ENCODE measurements around the gene IGFN1.
"Not testable (repeated sequence)": the region's sequence is repeated elsewhere in the genome, so short reads cannot be mapped to it uniquely, and the experiment has no call there.

The IGFN1 gene

DNA sequence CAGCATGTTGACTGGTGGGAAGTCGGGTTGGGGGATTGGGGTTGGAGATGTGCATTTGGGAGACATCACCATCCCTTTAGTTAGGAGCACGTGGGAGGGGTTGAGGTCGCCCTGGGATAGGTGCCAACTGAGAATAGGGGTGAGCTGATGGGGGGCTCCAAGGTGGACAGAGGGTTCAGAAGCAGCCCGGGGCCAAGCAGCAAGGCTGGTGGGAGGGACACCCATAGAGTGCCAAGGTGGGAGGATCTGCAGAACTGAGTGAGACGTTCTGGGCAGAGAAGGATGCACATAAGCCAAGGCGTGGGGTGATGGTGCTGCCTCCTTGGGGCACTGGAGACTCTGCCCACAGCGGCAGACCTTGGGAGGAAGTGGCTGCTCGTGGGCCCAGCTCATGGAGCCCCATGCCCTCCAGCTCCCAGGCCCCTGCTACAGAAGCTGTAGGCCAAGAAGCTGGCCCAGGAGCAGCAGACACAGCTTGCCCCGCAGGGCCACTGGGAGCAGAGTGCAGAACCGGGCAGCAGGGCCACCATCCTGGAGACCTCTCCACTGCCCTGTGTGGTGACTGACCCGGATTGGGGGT is 61.3 kb downstream of the IGFN1 start:
- DNase-seq, result no peak

GRCh38 chr1:201252944-201253371 is 62.3 kb downstream of the IGFN1 start:
- DNase-seq, result no peak

GRCh38 chr1:201253411-201253810 is 62.8 kb downstream of the IGFN1 start:
- DNase-seq, result no peak

DNA sequence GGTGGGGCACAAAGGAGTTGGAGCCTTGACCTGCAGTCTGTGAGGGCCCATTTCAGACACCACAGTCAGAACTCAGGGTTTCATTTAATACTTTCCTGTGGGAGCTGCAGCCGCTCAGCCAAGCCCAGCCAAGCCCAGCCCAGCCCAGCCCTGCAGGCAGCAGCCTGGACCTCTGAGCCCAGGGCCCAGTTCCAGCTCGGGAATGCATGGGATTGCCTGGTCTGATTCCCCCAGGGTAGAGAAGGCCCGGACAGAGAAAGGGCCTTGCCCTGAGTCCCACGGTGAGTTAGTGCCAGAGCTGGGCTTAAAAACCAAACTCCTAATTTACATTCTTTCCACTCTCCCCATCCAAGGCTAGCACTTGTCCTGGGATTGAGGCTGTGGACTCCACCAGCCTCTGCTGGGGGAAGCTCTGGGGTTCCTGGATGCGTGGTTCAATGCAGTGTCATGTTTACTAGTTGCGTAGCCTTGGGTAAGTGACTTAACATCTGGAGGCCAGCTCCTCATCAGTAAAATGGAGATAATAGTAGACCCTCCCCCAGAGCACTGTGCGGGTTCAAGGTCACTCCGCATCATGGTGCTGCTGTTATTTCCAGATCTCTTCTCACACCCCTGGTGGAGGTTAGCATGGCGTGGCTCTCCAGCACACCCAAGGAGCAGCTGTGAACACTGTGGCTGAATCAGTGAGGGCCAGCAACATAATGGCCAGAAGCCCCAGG is 63.4 kb downstream of the IGFN1 start:
- DNase-seq, result no peak

- peak; percentile 98 for DNase-seq
Measured at GRCh38 chr1:201254625-201255478, 64.2 kb downstream of the IGFN1 start.

DNA sequence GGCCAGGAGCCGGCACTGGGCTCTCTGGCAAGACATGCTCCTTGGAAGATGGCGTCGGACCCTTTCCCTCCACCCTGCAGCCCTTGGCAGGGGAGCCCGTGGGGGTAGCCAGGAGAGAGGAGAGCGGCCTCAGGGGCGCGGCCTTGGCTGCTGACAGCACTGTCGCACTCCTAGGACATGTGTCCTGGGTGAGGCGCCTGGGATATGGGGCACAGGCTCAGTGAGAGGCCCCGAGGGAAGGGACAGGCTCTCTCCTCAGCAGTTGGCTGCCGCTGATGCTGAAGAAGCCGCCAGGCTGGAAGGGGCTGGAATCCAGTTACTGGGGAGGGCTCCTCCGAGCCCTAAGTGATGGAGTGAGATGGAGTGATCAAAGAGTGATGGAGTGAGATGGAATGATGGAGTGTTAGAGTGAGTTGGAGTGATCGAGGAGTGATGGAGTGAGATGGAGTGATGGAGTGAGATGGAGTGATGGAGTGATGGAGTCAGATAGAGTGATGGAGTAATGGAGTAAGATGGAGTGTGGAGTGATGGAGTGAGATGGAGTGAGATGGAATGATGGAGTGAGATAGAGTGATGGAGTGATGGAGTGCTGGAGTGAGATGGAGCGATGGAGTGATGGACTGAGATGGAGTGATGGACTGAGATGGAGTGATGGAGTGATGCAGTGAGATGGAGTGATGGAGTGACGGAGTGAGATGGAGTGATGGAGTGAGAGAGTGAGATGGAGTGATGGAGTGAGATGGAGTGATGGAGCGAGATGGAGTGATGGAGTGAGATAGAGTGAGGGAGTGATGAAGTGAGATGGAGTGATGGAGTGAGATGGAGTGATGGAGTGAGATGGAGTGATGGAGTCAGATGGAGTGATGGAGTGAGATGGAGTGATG is 65.1 kb downstream of the IGFN1 start:
- DNase-seq, result peak; percentile 43

GRCh38 chr1:201258132-201258531 is 67.5 kb downstream of the IGFN1 start:
- DNase-seq, result not testable (repeated sequence)

DNA sequence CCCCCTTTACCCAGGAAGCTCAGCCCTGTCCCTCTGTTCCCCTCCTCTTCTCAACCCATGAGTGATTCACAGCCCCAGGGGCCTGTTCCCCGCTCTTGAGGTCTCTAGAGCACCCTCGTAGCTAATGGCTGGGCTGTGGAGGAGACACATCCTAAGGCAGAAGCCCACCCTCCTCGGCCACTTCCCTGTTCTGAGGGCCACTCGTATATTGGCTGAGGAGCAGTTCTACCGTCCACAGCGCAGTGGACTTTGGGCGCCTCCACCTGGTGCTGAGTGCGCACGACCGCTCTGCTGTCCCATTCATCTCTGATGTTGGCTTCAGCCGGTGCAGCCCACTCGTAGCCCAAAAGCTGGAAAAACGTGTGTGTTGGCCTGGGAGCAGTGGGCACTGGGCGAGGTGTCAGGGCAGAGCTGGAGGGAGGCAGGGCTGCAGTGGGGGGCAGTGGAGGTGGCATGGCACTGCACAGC is 68.2 kb downstream of the IGFN1 start:
- no peak for DNase-seq

- DNase-seq, result peak; percentile 46
Measured at GRCh38 chr1:201259476-201260235, 69.0 kb downstream of the IGFN1 start.

DNA sequence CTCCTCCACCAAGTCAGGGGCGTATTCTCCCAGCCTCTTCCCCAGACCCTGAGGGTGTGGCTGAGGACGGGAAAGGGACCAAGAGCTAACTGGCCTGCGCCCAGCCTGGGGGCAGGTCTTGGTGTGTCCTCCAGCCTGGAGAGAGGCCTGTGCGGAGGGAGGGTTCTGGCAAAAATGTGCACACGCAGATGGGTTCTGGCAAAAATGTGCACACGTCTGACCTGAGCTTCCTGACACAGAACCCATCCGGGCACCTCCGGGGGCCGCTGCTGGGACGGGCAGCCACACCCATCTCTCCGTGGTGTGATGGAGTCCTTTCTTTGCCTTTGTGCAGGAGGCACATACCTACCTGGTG is 69.6 kb downstream of the IGFN1 start:
- DNase-seq, result no peak

- peak; percentile 43 for DNase-seq
Measured at GRCh38 chr1:201260648-201261311, 70.2 kb downstream of the IGFN1 start.

DNA sequence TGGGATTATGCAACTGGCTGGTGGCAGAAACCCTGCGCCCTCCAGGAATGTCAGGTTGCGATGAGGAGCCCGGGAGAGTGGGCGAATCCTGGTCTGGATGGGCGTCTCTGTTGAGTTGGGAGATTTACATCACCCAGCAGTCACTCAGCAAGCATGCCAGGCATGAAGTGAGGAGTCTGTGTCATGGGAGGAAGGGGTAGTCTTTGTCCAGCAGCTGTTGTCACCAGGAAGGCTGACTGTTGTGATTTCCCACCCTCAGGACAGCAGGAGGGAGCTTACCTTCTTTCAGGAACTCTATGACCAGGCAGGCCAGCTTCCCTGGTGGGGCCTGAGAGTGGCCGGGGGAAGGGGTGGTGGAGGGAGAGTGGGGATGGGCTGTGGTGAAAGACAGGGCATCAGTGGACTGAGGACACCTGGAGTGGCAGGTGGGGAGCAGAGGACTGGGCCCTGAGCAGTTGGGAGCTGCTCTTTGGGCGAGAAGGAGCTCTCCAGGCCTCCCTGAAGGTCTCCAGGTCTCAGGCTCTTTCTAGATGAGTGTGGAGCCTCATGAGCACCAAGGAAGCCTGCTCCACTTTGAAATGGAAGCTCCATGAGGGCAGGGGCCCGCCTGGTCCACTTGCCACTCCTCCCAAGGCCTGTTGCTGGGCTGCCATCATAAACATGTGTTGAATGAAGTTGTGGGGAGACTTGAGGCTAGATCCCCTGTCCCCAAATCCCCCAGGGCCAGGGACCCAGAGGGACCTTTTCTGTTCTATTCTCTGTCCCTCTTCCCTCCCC is 71.3 kb downstream of the IGFN1 start:
- no peak for DNase-seq

- no peak for DNase-seq
Measured at GRCh38 chr1:201262963-201263608, 72.5 kb downstream of the IGFN1 start.

- no peak for DNase-seq
Measured at GRCh38 chr1:201264072-201264471, 73.4 kb downstream of the IGFN1 start.

DNA sequence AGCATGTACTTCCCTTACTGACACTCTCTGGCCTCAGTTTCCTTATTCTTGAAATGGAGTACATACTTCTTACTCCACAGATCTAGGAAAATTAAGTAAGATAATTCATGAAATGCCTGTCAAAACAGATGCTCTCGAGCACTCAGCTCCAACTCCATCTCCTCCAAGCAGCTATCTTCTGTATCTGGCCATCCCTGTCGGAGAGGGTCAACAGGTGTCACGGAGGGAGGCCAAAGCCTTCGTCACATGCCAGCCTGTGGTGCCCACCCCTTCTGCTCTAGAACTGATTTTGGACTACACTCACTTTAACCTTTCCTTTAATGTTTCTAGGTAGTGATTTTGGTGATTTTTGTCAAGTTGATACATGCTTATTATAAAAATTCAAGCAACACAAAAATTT is 73.9 kb downstream of the IGFN1 start:
- no peak for DNase-seq

GRCh38 chr1:201265756-201266155 is 75.1 kb downstream of the IGFN1 start:
- DNase-seq, result no peak

DNA sequence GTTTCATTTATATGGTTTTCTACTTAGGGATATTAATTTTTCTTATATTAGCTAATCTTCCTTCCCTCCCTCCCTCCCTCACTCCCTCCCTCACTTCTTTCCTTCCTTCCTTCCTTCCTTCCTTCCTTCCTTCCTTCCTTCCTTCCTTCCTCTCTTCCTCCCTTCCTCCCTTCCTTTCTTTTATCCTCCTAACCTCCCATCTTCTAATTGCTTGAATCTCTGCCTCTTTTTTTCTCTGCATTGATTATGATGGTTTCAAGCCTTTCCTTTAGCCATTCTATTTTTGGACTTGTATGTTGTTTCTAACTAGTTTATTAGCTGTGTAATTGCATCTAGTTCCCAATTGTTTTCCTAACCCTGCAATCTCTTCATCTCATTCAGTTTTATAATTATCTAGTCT is 75.7 kb downstream of the IGFN1 start:
- DNase-seq, result no peak

GRCh38 chr1:201266774-201267173 is 76.2 kb downstream of the IGFN1 start:
- DNase-seq, result no peak

- peak; percentile 26 for DNase-seq
Measured at GRCh38 chr1:201267481-201268229, 77.0 kb downstream of the IGFN1 start.

Measured in activated CD8-positive, alpha-beta memory T cell treated with anti-CD3 and anti-CD28 coated beads, Interleukin-2, amount 50 U/mL, for 48 hours (primary cell).